SK-N-SH treated with all-trans-retinoic acid at 6 μM for 48 hours (cell line): ENCODE data around the gene OGFOD3.
"Not testable (repeated sequence)": the region's sequence is repeated elsewhere in the genome, so short reads cannot be mapped to it uniquely, and the experiment has no call there.

Experiments used
- ATAC-seq: fragments of 200-7000 bp; cut with Tn5 transposase; 3 replicates; pipeline ENCODE4 v1.9.1; 2020; ENCODE audit warnings: mild to moderate bottlenecking, moderate library complexity
- ARNTL ChIP-seq: fragments of 450-650 bp; formaldehyde crosslinking; IDR thresholded peaks from 2 replicates; pipeline ENCODE4 v1.5.0; 2020; ENCODE audit warnings: low read depth, mild to moderate bottlenecking, moderate library complexity, borderline replicate concordance
- BACH2 ChIP-seq: fragments of 250-450 bp; sonication (Bioruptor Pico); IDR thresholded peaks from 2 replicates; pipeline ENCODE4 v1.9.0; 2021; ENCODE audit warnings: mild to moderate bottlenecking, borderline replicate concordance
- CREB5 ChIP-seq: fragments of 250-450 bp; sonication (Bioruptor Pico); IDR thresholded peaks from 2 replicates; pipeline ENCODE4 v1.5.1; 2020; ENCODE audit warnings: low read depth, mild to moderate bottlenecking, moderate library complexity
- CSDC2 ChIP-seq: fragments of 250-450 bp; sonication (Bioruptor Pico); IDR thresholded peaks from 2 replicates; pipeline ENCODE4 v1.5.0; 2020; ENCODE audit warnings: mild to moderate bottlenecking, moderate library complexity
- CSRNP3 ChIP-seq: fragments of 250-450 bp; sonication (Bioruptor Pico); IDR thresholded peaks from 2 replicates; pipeline ENCODE4 v1.5.1; 2021; ENCODE audit warnings: mild to moderate bottlenecking, moderate library complexity
- ESRRG ChIP-seq: fragments of 250-450 bp; sonication (Bioruptor Pico); IDR thresholded peaks from 2 replicates; pipeline ENCODE4 v1.6.1; 2021; ENCODE audit warnings: mild to moderate bottlenecking
- GLIS3 ChIP-seq: fragments of 250-450 bp; sonication (Bioruptor Pico); IDR thresholded peaks from 2 replicates; pipeline ENCODE4 v1.5.0; 2020; ENCODE audit warnings: mild to moderate bottlenecking, moderate library complexity
- ISL1 ChIP-seq: fragments of 250-450 bp; sonication (Bioruptor Pico); IDR thresholded peaks from 2 replicates; pipeline ENCODE4 v2.1.2; 2022; ENCODE audit warnings: mild to moderate bottlenecking, moderate library complexity
- OSR1 ChIP-seq: fragments of 250-450 bp; sonication (Bioruptor Pico); IDR thresholded peaks from 2 replicates; pipeline ENCODE4 v1.8.0; 2022; ENCODE audit warnings: moderate library complexity, mild to moderate bottlenecking, inconsistent platforms
- POU6F1 ChIP-seq: fragments of 250-450 bp; sonication (Bioruptor Pico); IDR thresholded peaks from 2 replicates; pipeline ENCODE4 v1.8.0; 2021; ENCODE audit warnings: low read depth, mild to moderate bottlenecking, moderate library complexity, borderline replicate concordance
- RARB ChIP-seq: fragments of 250-450 bp; sonication (Bioruptor Pico); IDR thresholded peaks from 2 replicates; pipeline ENCODE4 v1.8.0; 2021; ENCODE audit warnings: mild to moderate bottlenecking, moderate library complexity
- SNAI2 ChIP-seq: fragments of 250-450 bp; sonication (Bioruptor Pico); IDR thresholded peaks from 2 replicates; pipeline ENCODE4 v1.5.0; 2020; ENCODE audit warnings: mild to moderate bottlenecking, moderate library complexity
- TCF4 ChIP-seq: fragments of 250-450 bp; sonication (Bioruptor Pico); IDR thresholded peaks from 2 replicates; pipeline ENCODE4 v1.8.0; 2021; ENCODE audit warnings: mild to moderate bottlenecking, moderate library complexity, borderline replicate concordance
- TOX ChIP-seq: fragments of 250-450 bp; sonication (Bioruptor Pico); IDR thresholded peaks from 2 replicates; pipeline ENCODE4 v1.8.0; 2021; ENCODE audit warnings: mild to moderate bottlenecking, moderate library complexity, borderline replicate concordance
- TSHZ2 ChIP-seq: fragments of 250-450 bp; sonication (Bioruptor Pico); IDR thresholded peaks from 2 replicates; pipeline ENCODE4 v1.5.0; 2020; ENCODE audit warnings: mild to moderate bottlenecking, moderate library complexity
- ZC3H10 ChIP-seq: fragments of 250-450 bp; sonication (Bioruptor Pico); IDR thresholded peaks from 2 replicates; pipeline ENCODE4 v1.5.1; 2021; ENCODE audit warnings: mild to moderate bottlenecking, moderate library complexity
- ZFP30 ChIP-seq: fragments of 450-650 bp; formaldehyde crosslinking; IDR thresholded peaks from 2 replicates; pipeline ENCODE4 v1.5.0; 2022; ENCODE audit warnings: mild to moderate bottlenecking, moderate library complexity
- ZNF565 ChIP-seq: fragments of 450-650 bp; formaldehyde crosslinking; conservative IDR thresholded peaks from 2 replicates; pipeline ENCODE4 v1.5.0; 2020; ENCODE audit warnings: low read depth, mild to moderate bottlenecking, moderate library complexity
- ZNF70 ChIP-seq: fragments of 450-650 bp; formaldehyde crosslinking; IDR thresholded peaks from 2 replicates; pipeline ENCODE4 v1.5.0; 2020; ENCODE audit warnings: mild to moderate bottlenecking, moderate library complexity
- ZNF8 ChIP-seq: fragments of 450-650 bp; formaldehyde crosslinking; IDR thresholded peaks from 2 replicates; pipeline ENCODE4 v1.5.0; 2020; ENCODE audit warnings: mild to moderate bottlenecking, moderate library complexity
- TF ChIP-seq, protein P1 (sequence below): fragments of 250-450 bp; sonication (Bioruptor Pico); IDR thresholded peaks from 2 replicates; pipeline ENCODE4 v1.8.0; 2020; ENCODE audit warnings: mild to moderate bottlenecking, moderate library complexity, borderline replicate concordance

OGFOD3 gene

GRCh38 chr17:82365606-82366295, 52.6 kb downstream of the OGFOD3 start:
- ATAC-seq, result no peak
- TF ChIP-seq BACH2 (CRISPR knock-in tag), result no peak
- no peak for TF ChIP-seq ZNF565 (CRISPR knock-in tag)
- no peak for TF ChIP-seq CSRNP3 (CRISPR knock-in tag)
- no peak for TF ChIP-seq CSDC2 (CRISPR knock-in tag)
- TF ChIP-seq OSR1 (CRISPR knock-in tag), result no peak
- TF ChIP-seq ESRRG, result no peak
- no peak for TF ChIP-seq ZNF8 (CRISPR knock-in tag)

- no peak for TF ChIP-seq POU6F1
- TF ChIP-seq GLIS3 (CRISPR knock-in tag), result no peak
- no peak for TF ChIP-seq ZNF8 (CRISPR knock-in tag)
- no peak for TF ChIP-seq ZFP30
- no peak for TF ChIP-seq RARB (CRISPR knock-in tag)
- no peak for TF ChIP-seq ARNTL (CRISPR knock-in tag)
- no peak for TF ChIP-seq SNAI2
- TF ChIP-seq ISL1 (CRISPR knock-in tag), result no peak
- no peak for TF ChIP-seq ZNF565 (CRISPR knock-in tag)
- TF ChIP-seq CSRNP3 (CRISPR knock-in tag), result no peak
- no peak for TF ChIP-seq ESRRG
- no peak for TF ChIP-seq CREB5
- no peak for TF ChIP-seq TCF4 (CRISPR knock-in tag)
- TF ChIP-seq OSR1 (CRISPR knock-in tag), result no peak
- TF ChIP-seq TOX (CRISPR knock-in tag), result no peak
- no peak for TF ChIP-seq TSHZ2 (CRISPR knock-in tag)
- TF ChIP-seq, protein P1, sequence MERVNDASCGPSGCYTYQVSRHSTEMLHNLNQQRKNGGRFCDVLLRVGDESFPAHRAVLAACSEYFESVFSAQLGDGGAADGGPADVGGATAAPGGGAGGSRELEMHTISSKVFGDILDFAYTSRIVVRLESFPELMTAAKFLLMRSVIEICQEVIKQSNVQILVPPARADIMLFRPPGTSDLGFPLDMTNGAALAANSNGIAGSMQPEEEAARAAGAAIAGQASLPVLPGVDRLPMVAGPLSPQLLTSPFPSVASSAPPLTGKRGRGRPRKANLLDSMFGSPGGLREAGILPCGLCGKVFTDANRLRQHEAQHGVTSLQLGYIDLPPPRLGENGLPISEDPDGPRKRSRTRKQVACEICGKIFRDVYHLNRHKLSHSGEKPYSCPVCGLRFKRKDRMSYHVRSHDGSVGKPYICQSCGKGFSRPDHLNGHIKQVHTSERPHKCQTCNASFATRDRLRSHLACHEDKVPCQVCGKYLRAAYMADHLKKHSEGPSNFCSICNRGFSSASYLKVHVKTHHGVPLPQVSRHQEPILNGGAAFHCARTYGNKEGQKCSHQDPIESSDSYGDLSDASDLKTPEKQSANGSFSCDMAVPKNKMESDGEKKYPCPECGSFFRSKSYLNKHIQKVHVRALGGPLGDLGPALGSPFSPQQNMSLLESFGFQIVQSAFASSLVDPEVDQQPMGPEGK (CRISPR knock-in tag), result no peak
- TF ChIP-seq ZC3H10 (CRISPR knock-in tag), result no peak
- TF ChIP-seq ZNF70 (CRISPR knock-in tag), result no peak
- no peak for TF ChIP-seq BACH2 (CRISPR knock-in tag)
- ATAC-seq, result no peak; the same call in 1 of the 3 replicates
Observed at GRCh38 chr17:82361885-82362633, 56.3 kb downstream of the OGFOD3 start.

DNA sequence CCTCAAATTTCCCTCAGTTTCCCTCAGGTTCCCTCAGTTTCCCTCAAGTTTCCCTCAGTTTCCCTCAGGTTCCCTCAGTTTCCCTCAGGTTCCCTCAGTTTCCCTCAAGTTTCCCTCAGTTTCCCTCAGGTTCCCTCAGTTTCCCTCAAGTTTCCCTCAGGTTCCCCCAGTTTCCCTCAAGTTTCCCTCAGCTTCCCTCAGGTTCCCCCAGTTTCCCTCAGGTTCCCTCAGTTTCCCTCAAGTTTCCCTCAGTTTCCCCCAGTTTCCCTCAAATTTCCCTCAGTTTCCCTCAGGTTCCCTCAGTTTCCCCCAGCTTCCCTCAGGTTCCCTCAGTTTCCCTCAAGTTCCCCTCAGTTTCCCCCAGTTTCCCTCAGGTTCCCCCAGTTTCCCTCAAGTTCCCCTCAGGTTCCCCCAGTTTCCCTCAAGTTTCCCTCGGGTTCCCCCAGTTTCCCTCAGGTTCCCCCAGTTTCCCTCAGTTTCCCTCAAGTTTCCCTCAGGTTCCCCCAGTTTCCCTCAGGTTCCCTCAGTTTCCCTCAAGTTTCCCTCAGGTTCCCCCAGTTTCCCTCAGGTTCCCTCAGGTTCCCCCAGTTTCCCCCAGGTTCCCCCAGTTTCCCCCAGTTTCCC, 58.8 kb downstream of the OGFOD3 start:
- not testable (repeated sequence) for ATAC-seq
